Effector memory CD4-positive, alpha-beta T cell (primary cell): ENCODE results near the gene WDR93.
"Not testable (repeated sequence)": the region's sequence is repeated elsewhere in the genome, so short reads cannot be mapped to it uniquely, and the experiment has no call there.

Source experiments
- DNase-seq, 3 donors: peaks; one replicate each; pipeline ENCODE4 v3.0.0-alpha.2; 2020
- H3K27ac ChIP-seq: 2 replicates; pipeline ENCODE4 v1.7.0; 2013; ENCODE audit warnings: mild to moderate bottlenecking, low read length, moderate library complexity; ENCODE audit not compliant: insufficient read depth, poor library complexity, severe bottlenecking
- H3K27me3 ChIP-seq: replicated peaks from 2 replicates; pipeline ENCODE4 v1.7.0; 2013; ENCODE audit warnings: mild to moderate bottlenecking, low read length; ENCODE audit not compliant: insufficient read depth, control insufficient read depth, poor library complexity, severe bottlenecking
- H3K36me3 ChIP-seq: 2 replicates; pipeline ENCODE4 v1.7.0; 2013; ENCODE audit warnings: mild to moderate bottlenecking, low read length, moderate library complexity; ENCODE audit not compliant: control insufficient read depth, insufficient read depth
- H3K4me1 ChIP-seq: 2 replicates; pipeline ENCODE4 v1.7.0; 2013; ENCODE audit warnings: low read length, mild to moderate bottlenecking; ENCODE audit not compliant: control insufficient read depth, insufficient read depth, poor library complexity, severe bottlenecking
- H3K4me3 ChIP-seq: 2 replicates; pipeline ENCODE4 v1.7.0; 2013; ENCODE audit warnings: low read length, low read depth, mild to moderate bottlenecking; ENCODE audit not compliant: insufficient read depth, poor library complexity, severe bottlenecking
- H3K9me3 ChIP-seq: 2 replicates; pipeline ENCODE4 v1.7.0; 2013; ENCODE audit warnings: mild to moderate bottlenecking, low read length, moderate library complexity; ENCODE audit not compliant: control insufficient read depth

Gene WDR93

GRCh38 chr15:89777073-89777751 is 86.6 kb downstream of the WDR93 start:
- H3K27ac ChIP-seq = no peak overlapping the region
- peaks cover 12% of the 10 kb centered on the region for H3K27me3 ChIP-seq
- no peak for DNase-seq
- no peaks in the 10 kb centered on the region for H3K9me3 ChIP-seq
- no peaks in the 10 kb centered on the region for H3K36me3 ChIP-seq
- H3K4me3 ChIP-seq = no peak overlapping the region
- H3K4me1 ChIP-seq = peaks cover 5% of the 10 kb centered on the region

GRCh38 chr15:89777782-89778380 is 87.3 kb downstream of the WDR93 start:
- DNase-seq = no peak
- Histone ChIP-seq H3K27me3 (peaks cover 12% of the 10 kb centered on the region), H3K36me3 (no peaks in the 10 kb centered on the region), H3K9me3 (no peaks in the 10 kb centered on the region), H3K4me1 (peaks cover 5% of the 10 kb centered on the region), H3K4me3 (no peak overlapping the region), H3K27ac (no peak overlapping the region)

DNA sequence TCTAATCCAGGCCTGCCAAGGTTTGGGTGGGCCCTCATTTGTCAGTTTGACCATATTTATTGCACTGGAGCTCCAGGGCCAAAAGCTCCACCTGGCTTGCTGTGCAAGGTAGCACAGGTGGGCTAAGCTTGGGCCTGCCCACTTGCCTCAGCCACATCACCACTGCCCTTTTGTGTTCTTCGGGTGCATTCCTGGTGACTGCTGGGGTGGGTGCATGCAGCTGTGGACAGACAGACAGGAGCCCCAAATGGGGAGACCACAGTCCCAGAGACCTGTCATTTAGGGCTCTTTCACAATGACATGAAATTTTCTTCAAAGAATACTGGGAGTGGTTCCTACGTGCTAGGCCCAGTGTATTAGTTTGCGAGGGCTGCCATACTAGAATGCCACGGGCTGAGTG is 88.2 kb downstream of the WDR93 start:
- H3K4me3 ChIP-seq = no peak overlapping the region
- no peaks in the 10 kb centered on the region for H3K36me3 ChIP-seq
- peaks cover 5% of the 10 kb centered on the region for H3K4me1 ChIP-seq
- DNase-seq = no peak
- H3K27ac ChIP-seq = no peak overlapping the region
- peaks cover 12% of the 10 kb centered on the region for H3K27me3 ChIP-seq
- H3K9me3 ChIP-seq = no peaks in the 10 kb centered on the region

- no peak overlapping the region for H3K4me3 ChIP-seq
- H3K27me3 ChIP-seq = peaks cover 12% of the 10 kb centered on the region
- no peaks in the 10 kb centered on the region for H3K36me3 ChIP-seq
- no peaks in the 10 kb centered on the region for H3K9me3 ChIP-seq
- H3K27ac ChIP-seq = no peak overlapping the region
- peaks cover 5% of the 10 kb centered on the region for H3K4me1 ChIP-seq
- DNase-seq = no peak
Measured at GRCh38 chr15:89780601-89781000, 90.0 kb downstream of the WDR93 start.

- peaks cover 4% of the 10 kb centered on the region for H3K4me1 ChIP-seq
- H3K27ac ChIP-seq = no peak overlapping the region
- no peaks in the 10 kb centered on the region for H3K9me3 ChIP-seq
- no peaks in the 10 kb centered on the region for H3K36me3 ChIP-seq
- H3K27me3 ChIP-seq = peaks cover 8% of the 10 kb centered on the region
- DNase-seq = no peak
- H3K4me3 ChIP-seq = no peak overlapping the region
Measured at GRCh38 chr15:89781055-89781454, 90.4 kb downstream of the WDR93 start.

DNA sequence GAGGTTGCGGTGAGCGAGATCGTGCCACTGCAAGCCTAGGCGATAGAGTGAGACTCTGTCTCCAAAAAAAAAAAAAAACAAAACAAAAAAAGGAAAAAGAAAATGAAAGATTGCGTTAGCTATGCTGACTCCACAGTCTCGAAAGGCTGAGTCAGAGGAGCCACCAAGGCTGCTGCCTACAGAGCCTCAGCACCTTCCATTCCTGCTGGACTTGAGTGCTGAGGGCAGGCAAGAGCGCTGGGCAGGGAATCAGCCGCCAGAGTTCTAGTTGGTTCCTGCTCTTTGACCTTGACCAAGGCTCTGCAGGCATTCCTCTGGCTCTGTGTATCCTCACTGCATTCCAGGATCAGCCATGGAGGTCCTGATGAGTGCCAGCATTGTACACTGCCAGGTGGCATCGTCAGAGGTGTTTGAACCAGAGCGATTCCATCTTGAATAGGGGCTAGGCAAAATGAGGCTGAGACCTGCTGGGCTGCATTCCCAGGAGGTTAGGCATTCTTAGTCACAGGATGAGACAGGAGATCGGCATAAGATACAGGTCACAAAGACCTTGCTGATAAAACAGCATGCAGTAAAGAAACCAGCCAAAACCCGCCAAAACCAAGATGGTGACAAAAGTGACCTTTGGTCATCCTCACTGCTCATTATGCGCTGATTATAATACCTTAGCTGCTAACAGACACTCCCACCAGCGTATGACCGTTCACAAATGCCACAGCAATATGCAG is 91.4 kb downstream of the WDR93 start:
- Histone ChIP-seq H3K4me1 (no peaks in the 10 kb centered on the region), H3K27me3 (peaks cover 3% of the 10 kb centered on the region), H3K27ac (no peak overlapping the region), H3K9me3 (no peaks in the 10 kb centered on the region), H3K4me3 (no peak overlapping the region), H3K36me3 (no peaks in the 10 kb centered on the region)
- DNase-seq = no peak

GRCh38 chr15:89782619-89782950 is 92.0 kb downstream of the WDR93 start:
- not testable (repeated sequence) for H3K27ac ChIP-seq, H3K4me3 ChIP-seq, H3K4me1 ChIP-seq, H3K36me3 ChIP-seq, H3K9me3 ChIP-seq, DNase-seq, H3K27me3 ChIP-seq

- no peaks in the 10 kb centered on the region for H3K27me3 ChIP-seq
- H3K4me1 ChIP-seq = no peaks in the 10 kb centered on the region
- no peak overlapping the region for H3K27ac ChIP-seq
- no peaks in the 10 kb centered on the region for H3K36me3 ChIP-seq
- no peak for DNase-seq
- H3K4me3 ChIP-seq = no peak overlapping the region
- H3K9me3 ChIP-seq = no peaks in the 10 kb centered on the region
Measured at GRCh38 chr15:89783111-89783860, 92.7 kb downstream of the WDR93 start.

DNA sequence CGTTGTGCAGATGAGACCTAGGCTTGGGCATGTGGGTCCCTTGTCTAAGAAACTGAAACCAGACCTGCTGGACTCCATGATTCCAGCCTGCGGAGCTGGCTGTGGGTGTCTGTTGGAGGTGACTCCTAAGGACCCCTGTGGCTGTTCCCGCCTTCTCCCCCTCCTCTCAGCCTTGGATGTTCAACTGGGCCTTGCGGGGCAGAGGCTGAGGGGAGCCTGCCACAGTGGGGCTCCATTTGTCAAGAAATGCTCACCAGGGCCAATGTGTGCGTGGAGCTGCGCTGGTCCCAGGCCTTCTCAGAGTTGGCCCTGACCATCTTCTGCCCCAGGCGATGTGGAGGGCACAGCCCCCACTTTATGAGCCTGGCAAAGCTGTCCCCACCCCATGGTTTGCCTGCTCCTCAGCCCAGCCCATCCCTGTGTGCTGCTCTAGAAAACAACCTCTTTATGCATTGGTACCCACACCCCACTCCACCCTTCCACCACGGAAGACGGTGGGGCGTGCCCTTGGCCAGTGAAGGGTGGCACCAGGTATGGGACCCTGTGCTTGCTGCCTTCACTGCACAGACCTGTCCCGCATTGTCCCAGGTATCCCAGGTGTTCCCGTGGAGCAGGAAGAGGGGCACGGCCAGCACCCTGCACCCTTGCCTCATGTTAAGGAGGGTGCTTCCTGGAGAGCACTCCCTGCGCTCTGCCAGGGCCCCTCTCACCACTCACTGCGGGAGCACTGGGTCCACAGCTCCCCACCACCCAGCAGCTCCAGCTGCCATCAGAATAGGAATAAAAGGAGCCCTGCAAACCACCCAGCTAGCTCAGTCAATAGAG is 93.5 kb downstream of the WDR93 start:
- Histone ChIP-seq H3K4me3 (no peak overlapping the region), H3K9me3 (no peaks in the 10 kb centered on the region), H3K36me3 (no peaks in the 10 kb centered on the region), H3K4me1 (no peaks in the 10 kb centered on the region), H3K27me3 (no peaks in the 10 kb centered on the region), H3K27ac (no peak overlapping the region)
- DNase-seq = no peak
